H1 (cell line): ENCODE results near the gene STX16. TPM values are rescaled to one million over a fixed set of nuclear protein-coding genes. Genes with fewer than 3 reads are reported as not detected.
A peak's percentile ranks its signal among the peaks of the same experiment; 100 is the strongest.

Experiments
- CTCF ChIA-PET: fragments of 300-600 bp; sonication (Branson Sonifier 250); formaldehyde crosslinking; loops from one replicate; lab custom pipeline; 2021; ENCODE audit not compliant: partially characterized antibody; lab: Charles Lee
- POLR2A ChIA-PET: fragments of 300-600 bp; sonication (Branson Sonifier 250); formaldehyde crosslinking; loops from one replicate; lab custom pipeline; 2021; ENCODE audit warnings: inconsistent platforms; ENCODE audit not compliant: partially characterized antibody; lab: Charles Lee
- DNase-seq, 2 experiments: peaks; one replicate each; pipeline versions ENCODE4 v3.0.0 to v3.0.0-alpha.2; 2010 to 2022; ENCODE audit warnings: low spot score in 2 of 2, low read depth in 1 of 2, mixed read lengths in 1 of 2
- FAIRE-seq: peaks from 2 replicates; lab custom pipeline; 2011; peaks lifted over from hg19 to GRCh38; lab: Jason Lieb, UNC
- H2AFZ ChIP-seq: 2 replicates; pipeline ENCODE4 v1.8.1; 2012; ENCODE audit warnings: low read length, inconsistent platforms
- H2AK5ac ChIP-seq: 2 replicates; pipeline ENCODE4 v1.6.1; 2013; ENCODE audit warnings: low read depth, low read length
- H2BK120ac ChIP-seq: replicated peaks from 2 replicates; pipeline ENCODE3; 2013; ENCODE audit warnings: low read depth, low read length, inconsistent platforms
- H2BK12ac ChIP-seq: 2 replicates; pipeline ENCODE4 v1.6.1; 2013; ENCODE audit warnings: low read depth, low read length
- H2BK15ac ChIP-seq: 2 replicates; pipeline ENCODE4 v1.6.1; 2013; ENCODE audit warnings: low read length
- H2BK20ac ChIP-seq: 2 replicates; pipeline ENCODE4 v1.6.1; 2013; ENCODE audit warnings: low read length
- H2BK5ac ChIP-seq: 2 replicates; pipeline ENCODE4 v1.6.1; 2013; ENCODE audit warnings: low read depth, low read length
- H3K14ac ChIP-seq: 2 replicates; pipeline ENCODE4 v1.6.1; 2013; ENCODE audit warnings: inconsistent platforms; ENCODE audit not compliant: insufficient read length
- H3K18ac ChIP-seq: 2 replicates; pipeline ENCODE4 v1.6.1; 2013; ENCODE audit warnings: low read length; ENCODE audit errors: extremely low read depth
- H3K23ac ChIP-seq: 2 replicates; pipeline ENCODE4 v1.6.1; 2013; ENCODE audit warnings: inconsistent platforms; ENCODE audit not compliant: insufficient read length
- H3K23me2 ChIP-seq: 2 replicates; pipeline ENCODE4 v1.6.1; 2013; ENCODE audit warnings: low read depth, low read length
- H3K27ac ChIP-seq: 2 replicates; pipeline ENCODE4 v1.6.1; 2011; ENCODE audit warnings: low read depth, low read length, inconsistent platforms
- H3K27me3 ChIP-seq, 4 experiments: replicated peaks in 1 of 4; 1 replicate in 1 of 4; 2 replicates in 3 of 4; pipeline versions ENCODE4 v1.6.1 to v1.8.1; 2011 to 2013; ENCODE audit warnings: low read length in 3 of 4, mild to moderate bottlenecking in 3 of 4, inconsistent platforms in 2 of 4, mixed read lengths in 2 of 4, moderate library complexity in 1 of 4; ENCODE audit not compliant: control insufficient read depth in 3 of 4, insufficient read depth in 3 of 4; ENCODE audit errors: extremely low read depth in 1 of 4
- H3K36me3 ChIP-seq, 4 experiments: 2 replicates each; pipeline versions ENCODE4 v1.6.1 to v1.8.1; 2011 to 2013; ENCODE audit warnings: mild to moderate bottlenecking in 4 of 4, low read length in 3 of 4, moderate library complexity in 2 of 4, control low read depth in 1 of 4, inconsistent platforms in 1 of 4; ENCODE audit not compliant: insufficient read depth in 4 of 4, control insufficient read depth in 2 of 4
- H3K4ac ChIP-seq: replicated peaks from 2 replicates; pipeline ENCODE3; 2013; ENCODE audit warnings: low read length, low read depth, mixed read lengths, inconsistent platforms; ENCODE audit not compliant: insufficient read length
- H3K4me1 ChIP-seq, 4 experiments: replicated peaks in 1 of 4; 1 replicate in 1 of 4; 2 replicates in 3 of 4; pipeline versions ENCODE4 v1.6.1 to v1.8.1; 2011 to 2013; ENCODE audit warnings: low read length in 3 of 4, inconsistent platforms in 2 of 4, mixed read lengths in 1 of 4; ENCODE audit not compliant: insufficient read depth in 4 of 4, control insufficient read depth in 3 of 4
- H3K4me2 ChIP-seq, 2 experiments: 2 replicates each; pipeline versions ENCODE4 v1.6.1 to v1.8.1; 2011 to 2013; ENCODE audit warnings: low read depth in 2 of 2, low read length in 2 of 2, control low read depth in 1 of 2, inconsistent platforms in 1 of 2, mild to moderate bottlenecking in 1 of 2; ENCODE audit not compliant: insufficient read depth in 1 of 2
- H3K4me3 ChIP-seq, 4 experiments: fragments of 200-600, 300-600 bp in 1 of 4; sonication (generic), shearing (Covaris generic), sonication (Bioruptor Twin) in 1 of 4; 2 replicates each; pipeline versions ENCODE4 v1.5.1 to v1.8.1; 2011 to 2016; ENCODE audit warnings: low read length in 4 of 4, low read depth in 3 of 4, control low read depth in 2 of 4, inconsistent platforms in 2 of 4, mild to moderate bottlenecking in 2 of 4, mixed read lengths in 1 of 4, moderate library complexity in 1 of 4; ENCODE audit not compliant: insufficient read depth in 2 of 4; ENCODE audit errors: extremely low read depth in 1 of 4
- H3K56ac ChIP-seq: replicated peaks from 2 replicates; pipeline ENCODE3; 2013; ENCODE audit warnings: low read depth, mild to moderate bottlenecking, mixed read lengths, low read length, inconsistent platforms; ENCODE audit not compliant: insufficient read length
- H3K79me1 ChIP-seq: 2 replicates; pipeline ENCODE4 v1.6.1; 2013; ENCODE audit warnings: low read depth, low read length, control low read depth
- H3K79me2 ChIP-seq, 2 experiments: 2 replicates each; pipeline versions ENCODE4 v1.6.1 to v1.8.1; 2012 to 2013; ENCODE audit warnings: low read length in 2 of 2, mild to moderate bottlenecking in 2 of 2, inconsistent platforms in 1 of 2; ENCODE audit not compliant: insufficient read depth in 2 of 2, control insufficient read depth in 1 of 2
- H3K9ac ChIP-seq, 4 experiments: replicated peaks in 1 of 4; 1 replicate in 1 of 4; 2 replicates in 3 of 4; pipeline versions ENCODE4 v1.6.1 to v1.8.1; 2011 to 2013; ENCODE audit warnings: low read depth in 3 of 4, low read length in 3 of 4, control low read depth in 2 of 4, mild to moderate bottlenecking in 2 of 4, moderate library complexity in 2 of 4, inconsistent platforms in 1 of 4; ENCODE audit errors: extremely low read depth in 1 of 4
- H3K9me3 ChIP-seq, 2 experiments: 2 replicates each; pipeline versions ENCODE4 v1.6.1 to v1.8.1; 2012 to 2013; ENCODE audit warnings: mild to moderate bottlenecking in 2 of 2, moderate library complexity in 2 of 2, control low read depth in 1 of 2, inconsistent platforms in 1 of 2, low read depth in 1 of 2, low read length in 1 of 2, mixed read lengths in 1 of 2; ENCODE audit not compliant: insufficient read depth in 2 of 2
- H4K20me1 ChIP-seq, 2 experiments: replicated peaks in 1 of 2; 2 replicates each; pipeline versions ENCODE3 to v1.8.1; 2011 to 2013; ENCODE audit warnings: inconsistent platforms in 2 of 2, low read length in 2 of 2, mild to moderate bottlenecking in 1 of 2; ENCODE audit not compliant: insufficient read depth in 2 of 2, control insufficient read depth in 1 of 2
- H4K5ac ChIP-seq: 2 replicates; pipeline ENCODE4 v1.6.1; 2013; ENCODE audit warnings: low read length, low read depth, mixed read lengths, inconsistent platforms; ENCODE audit not compliant: insufficient read length
- H4K8ac ChIP-seq: 2 replicates; pipeline ENCODE4 v1.8.0; 2013; ENCODE audit warnings: mild to moderate bottlenecking, moderate library complexity, low read length, inconsistent platforms; ENCODE audit not compliant: insufficient read depth; ENCODE audit errors: extremely low read depth
- H4K91ac ChIP-seq: replicated peaks from 2 replicates; pipeline ENCODE3; 2013; ENCODE audit warnings: low read length, mixed read lengths, inconsistent platforms; ENCODE audit not compliant: insufficient read length
- CEBPB ChIP-seq: IDR thresholded peaks from 2 replicates; pipeline ENCODE4 v1.6.1; 2012; ENCODE audit warnings: low read depth, low read length
- CTBP2 ChIP-seq: IDR thresholded peaks from 2 replicates; pipeline ENCODE4 v1.7.0; 2011; ENCODE audit warnings: borderline replicate concordance, mild to moderate bottlenecking, moderate library complexity, mixed read lengths, low read length; ENCODE audit not compliant: insufficient read depth, insufficient read length
- JUN ChIP-seq: IDR thresholded peaks from 2 replicates; pipeline ENCODE4 v1.6.1; 2011; ENCODE audit warnings: low read depth, mild to moderate bottlenecking, improper control_type of control experiment, low read length
- RAD21 ChIP-seq, 2 experiments: IDR thresholded peaks in 1 of 2; conservative IDR thresholded peaks in 1 of 2; 2 replicates each; pipeline ENCODE4 v1.6.1; 2011; ENCODE audit warnings: low read depth in 2 of 2, low read length in 2 of 2, improper control_type of control experiment in 1 of 2, inconsistent platforms in 1 of 2, mild to moderate bottlenecking in 1 of 2, moderate library complexity in 1 of 2
- WGBS, 2 experiments: shearing (Covaris generic) in 1 of 2; methylation state at CpG; one replicate each; pipeline versions ENCODE4 v1.1.6 to v1.1.7; 2013 to 2015; ENCODE audit warnings: low lambda C conversion rate in 2 of 2, mixed read lengths in 2 of 2, inconsistent platforms in 1 of 2, low coverage in 1 of 2, missing lambda C conversion rate in 1 of 2; ENCODE audit not compliant: insufficient replicate concordance in 2 of 2, insufficient coverage in 1 of 2, insufficient read length in 1 of 2; ENCODE audit errors: extremely low coverage in 1 of 2, missing lambda C conversion rate in 1 of 2; 5-methylcytosine and 5-hydroxymethylcytosine counted together
- polyA plus RNA-seq, 7 experiments: library from polyadenylated mRNA; depleted of rRNA in 3 of 7; stranded (reverse) in 5 of 7; unstranded in 2 of 7; fragments of >200 nt in 5 of 7; fragments of 200-250 nt in 2 of 7; gene quantifications; 1 replicate in 5 of 7; 2 replicates in 1 of 7; 4 replicates in 1 of 7; pipeline versions ENCODE4 v1.2.1 to v1.2.3, GENCODE V29; 2011 to 2013; ENCODE audit warnings: missing spikeins in 2 of 7, mixed read lengths in 2 of 7
- total RNA-seq: library from RNA; stranded (reverse); fragmentation: NEBNext Ultra II Directional; extraction: Animal tissue kit (Norgen Biotek cat#: 25700); gene quantifications from 2 replicates; pipeline ENCODE4 v1.2.1, GENCODE V29; 2021
- TF ChIP-seq, protein P1 (sequence below): IDR thresholded peaks from 2 replicates; pipeline ENCODE4 v1.6.1; 2011; ENCODE audit warnings: low read depth, mild to moderate bottlenecking, low read length; ENCODE audit not compliant: insufficient read depth
- TF ChIP-seq, protein P2 (sequence below), 3 experiments: IDR thresholded peaks; 1 replicate in 2 of 3; 2 replicates in 1 of 3; pipeline versions ENCODE4 v1.5.1 to v1.6.1; 2011; ENCODE audit warnings: low read length in 3 of 3, mild to moderate bottlenecking in 3 of 3, inconsistent platforms in 2 of 3, low read depth in 1 of 3, moderate library complexity in 1 of 3; ENCODE audit not compliant: insufficient read depth in 1 of 3; ENCODE audit errors: control extremely low read depth in 1 of 3

Gene STX16
- total and polyA plus RNA-seq, 2 of the 8 experiments (the other 6 are each of a cell fraction or from before 2014, with no cell fraction given): 45.2 to 61.6 TPM

DNA sequence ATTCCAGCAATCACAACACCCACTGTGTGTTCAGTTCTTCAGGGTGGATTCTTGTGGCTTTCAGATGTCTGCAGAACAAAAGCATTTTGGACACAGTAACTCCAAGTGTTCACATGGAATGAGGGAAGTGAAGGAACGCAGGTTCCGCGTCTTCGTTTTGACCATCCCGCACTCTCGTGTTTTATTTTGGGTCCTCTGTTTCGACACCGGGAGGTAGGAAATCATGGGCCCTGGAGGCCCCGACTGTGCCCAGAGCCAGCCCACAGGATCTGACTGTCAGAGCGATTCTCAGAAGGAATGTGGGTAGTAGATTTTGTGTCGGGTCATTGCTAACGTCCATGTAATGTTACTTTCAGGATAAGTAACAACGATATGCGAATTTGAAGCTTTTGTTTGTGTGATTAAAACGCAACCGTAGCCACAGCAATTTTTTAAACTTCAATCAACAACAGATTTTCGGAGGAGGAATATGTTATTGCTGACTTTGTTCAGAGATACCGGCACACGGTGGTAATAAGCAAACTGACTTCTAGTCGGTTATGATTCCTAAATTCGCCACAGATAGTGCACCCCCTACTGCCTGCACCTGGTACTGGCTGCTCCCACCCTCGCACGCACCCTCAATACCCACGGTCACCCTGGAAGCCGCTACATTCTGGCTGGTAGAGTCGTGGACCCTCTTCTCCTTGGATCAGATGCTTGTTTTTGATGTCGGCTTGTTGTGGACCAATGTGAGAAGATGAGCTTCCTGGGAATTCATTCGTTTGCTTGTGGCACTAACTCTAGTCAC is 52.0 kb downstream of the STX16 start:
- ChIA-PET CTCF (interaction anchor here (0.7 to 2.6 kb wide), 22 partner anchors 9 to 222 kb away, joined by 3 to 11 read pairs (median 4); partner anchors contain the start of gene STX16), POLR2A (interaction anchor here (0.8 to 16.8 kb wide), 7 partner anchors 7 to 53 kb away, joined by 3 to 188 read pairs (median 5); partner anchors contain the start of genes NPEPL1 and STX16)
- H2AK5ac ChIP-seq: no peak overlapping the region
- no peak overlapping the region for H3K18ac ChIP-seq
- no peak overlapping the region for H3K4ac ChIP-seq
- peaks cover 0 to 4% (median 1%) of the 10 kb centered on the region in 4 experiments; a peak in 1 of 7 replicates for H3K4me1 ChIP-seq
- no peak overlapping the region for H3K23ac ChIP-seq
- H2BK5ac ChIP-seq: no peak overlapping the region
- no peak overlapping the region for H2BK12ac ChIP-seq
- H3K4me2 ChIP-seq: no peak overlapping the region
- H4K91ac ChIP-seq: no peak overlapping the region
- H4K8ac ChIP-seq: peak overlapping the region; percentile 0; the same call in 1 of the 2 replicates
- DNase-seq: peak in 1 of 2 experiments; percentile 47
- no peak overlapping the region for H3K9ac ChIP-seq
- no peaks in the 10 kb centered on the region for H3K27me3 ChIP-seq
- no peaks in the 10 kb centered on the region for H4K20me1 ChIP-seq
- no peak overlapping the region for H3K14ac ChIP-seq
- WGBS, 2 experiments: 91% methylated on average over 28 of the region's 28 CpGs; no CpG with 5 or more reads in 1 of the 2 experiments
- peaks cover 11 to 44% (median 21%) of the 10 kb centered on the region in 4 experiments for H3K36me3 ChIP-seq
- TF ChIP-seq, protein P1, sequence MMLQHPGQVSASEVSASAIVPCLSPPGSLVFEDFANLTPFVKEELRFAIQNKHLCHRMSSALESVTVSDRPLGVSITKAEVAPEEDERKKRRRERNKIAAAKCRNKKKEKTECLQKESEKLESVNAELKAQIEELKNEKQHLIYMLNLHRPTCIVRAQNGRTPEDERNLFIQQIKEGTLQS: no peak
- TF ChIP-seq JUN (no peak), CEBPB (no peak), CTBP2 (no peak), RAD21 (IDR thresholded peaks at IDR 0.05 in 1 of 2, conservative IDR thresholded peaks at IDR 0.05 in 1 of 2; ENCODE audit: low read depth in 2 of 2, low read length in 2 of 2) (peak; percentile 22 to 42; a peak in 2 of 4 replicates)
- TF ChIP-seq, protein P2, sequence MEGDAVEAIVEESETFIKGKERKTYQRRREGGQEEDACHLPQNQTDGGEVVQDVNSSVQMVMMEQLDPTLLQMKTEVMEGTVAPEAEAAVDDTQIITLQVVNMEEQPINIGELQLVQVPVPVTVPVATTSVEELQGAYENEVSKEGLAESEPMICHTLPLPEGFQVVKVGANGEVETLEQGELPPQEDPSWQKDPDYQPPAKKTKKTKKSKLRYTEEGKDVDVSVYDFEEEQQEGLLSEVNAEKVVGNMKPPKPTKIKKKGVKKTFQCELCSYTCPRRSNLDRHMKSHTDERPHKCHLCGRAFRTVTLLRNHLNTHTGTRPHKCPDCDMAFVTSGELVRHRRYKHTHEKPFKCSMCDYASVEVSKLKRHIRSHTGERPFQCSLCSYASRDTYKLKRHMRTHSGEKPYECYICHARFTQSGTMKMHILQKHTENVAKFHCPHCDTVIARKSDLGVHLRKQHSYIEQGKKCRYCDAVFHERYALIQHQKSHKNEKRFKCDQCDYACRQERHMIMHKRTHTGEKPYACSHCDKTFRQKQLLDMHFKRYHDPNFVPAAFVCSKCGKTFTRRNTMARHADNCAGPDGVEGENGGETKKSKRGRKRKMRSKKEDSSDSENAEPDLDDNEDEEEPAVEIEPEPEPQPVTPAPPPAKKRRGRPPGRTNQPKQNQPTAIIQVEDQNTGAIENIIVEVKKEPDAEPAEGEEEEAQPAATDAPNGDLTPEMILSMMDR (IDR thresholded peaks at IDR 0.05; ENCODE audit: control extremely low read depth in 1 of 3, insufficient read depth in 1 of 3, low read depth in 1 of 3, low read length in 3 of 3): peak; percentile 29 to 69 (median 53); a peak in 3 of 4 replicates
- H3K9me3 ChIP-seq: peaks cover 0 to 3% of the 10 kb centered on the region in 2 experiments; a peak in 1 of 4 replicates
- H2BK120ac ChIP-seq: no peak overlapping the region
- no peak overlapping the region for H2BK15ac ChIP-seq
- no peaks in the 10 kb centered on the region for H3K23me2 ChIP-seq
- H3K27ac ChIP-seq: no peak overlapping the region
- H2BK20ac ChIP-seq: no peak overlapping the region
- H3K4me3 ChIP-seq: no peak overlapping the region
- H3K79me1 ChIP-seq: no peaks in the 10 kb centered on the region
- no peak overlapping the region for H2AFZ ChIP-seq
- no peak overlapping the region for H4K5ac ChIP-seq
- H3K79me2 ChIP-seq: no peaks in the 10 kb centered on the region
- no peak overlapping the region for H3K56ac ChIP-seq
- no peak for FAIRE-seq
